ENCODE results near the gene MAGI1.
"Not testable (repeated sequence)": the region's sequence is repeated elsewhere in the genome, so short reads cannot be mapped to it uniquely, and the experiment has no call there.

MAGI1 gene

DNA sequence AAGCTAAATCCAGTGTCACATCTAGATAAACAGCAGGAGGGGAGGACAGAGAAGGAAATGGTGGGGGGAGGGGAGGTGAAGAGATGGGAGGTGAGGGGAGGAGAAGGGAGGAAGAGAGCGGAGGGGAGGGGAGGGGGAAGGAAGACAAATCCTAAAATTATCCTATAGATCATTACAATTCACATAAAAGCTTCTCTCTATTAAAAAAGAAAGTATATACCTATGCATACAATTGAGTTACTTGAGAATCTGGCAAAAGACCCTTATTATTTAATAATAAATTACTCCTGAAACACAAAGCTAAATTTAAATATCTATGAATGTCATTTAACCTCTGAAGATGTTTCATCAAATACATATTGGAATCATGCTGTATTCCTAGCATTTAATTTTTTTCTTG lies 303.9 kb downstream of the MAGI1 start:
- DNase-seq: no peak

DNA sequence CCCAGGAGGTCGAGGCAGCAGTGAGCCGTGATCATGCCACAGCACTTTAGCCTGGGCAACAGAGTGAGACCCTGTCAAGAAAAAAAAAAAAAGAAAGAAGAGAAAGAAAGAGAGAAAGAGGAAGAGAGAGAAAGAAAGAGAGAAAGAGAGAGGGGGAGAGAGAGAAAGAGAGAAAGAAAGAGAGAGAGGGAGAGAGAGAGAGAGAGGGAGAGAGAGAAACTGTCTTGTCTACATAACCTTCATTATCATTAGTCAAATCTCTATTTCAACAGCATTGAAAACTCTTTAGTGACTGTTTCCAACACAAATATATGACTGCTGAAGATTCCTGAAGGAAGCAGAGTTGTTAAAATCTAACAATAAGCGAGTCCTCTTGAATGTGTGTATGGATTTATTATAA lies 304.3 kb downstream of the MAGI1 start:
- DNase-seq: no peak

DNA sequence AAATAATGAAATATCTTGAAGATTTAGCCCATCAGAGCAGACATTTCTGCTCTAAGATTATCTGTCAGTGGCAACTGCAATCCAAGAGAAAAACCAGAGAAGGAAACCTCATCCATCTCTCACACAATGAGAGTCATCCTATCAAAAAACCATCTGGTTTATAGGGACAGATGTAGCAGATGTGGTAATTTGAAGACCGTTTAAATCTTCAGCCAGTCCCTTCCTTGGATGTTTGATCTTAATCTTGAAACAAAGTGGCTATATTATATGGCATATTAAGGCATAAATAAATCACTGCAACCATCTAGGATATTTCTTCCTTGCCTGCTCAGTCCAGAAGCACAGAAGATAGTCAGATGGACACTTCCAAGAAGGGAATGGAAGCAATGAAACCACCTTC lies 305.3 kb downstream of the MAGI1 start:
- DNase-seq: no peak

DNA sequence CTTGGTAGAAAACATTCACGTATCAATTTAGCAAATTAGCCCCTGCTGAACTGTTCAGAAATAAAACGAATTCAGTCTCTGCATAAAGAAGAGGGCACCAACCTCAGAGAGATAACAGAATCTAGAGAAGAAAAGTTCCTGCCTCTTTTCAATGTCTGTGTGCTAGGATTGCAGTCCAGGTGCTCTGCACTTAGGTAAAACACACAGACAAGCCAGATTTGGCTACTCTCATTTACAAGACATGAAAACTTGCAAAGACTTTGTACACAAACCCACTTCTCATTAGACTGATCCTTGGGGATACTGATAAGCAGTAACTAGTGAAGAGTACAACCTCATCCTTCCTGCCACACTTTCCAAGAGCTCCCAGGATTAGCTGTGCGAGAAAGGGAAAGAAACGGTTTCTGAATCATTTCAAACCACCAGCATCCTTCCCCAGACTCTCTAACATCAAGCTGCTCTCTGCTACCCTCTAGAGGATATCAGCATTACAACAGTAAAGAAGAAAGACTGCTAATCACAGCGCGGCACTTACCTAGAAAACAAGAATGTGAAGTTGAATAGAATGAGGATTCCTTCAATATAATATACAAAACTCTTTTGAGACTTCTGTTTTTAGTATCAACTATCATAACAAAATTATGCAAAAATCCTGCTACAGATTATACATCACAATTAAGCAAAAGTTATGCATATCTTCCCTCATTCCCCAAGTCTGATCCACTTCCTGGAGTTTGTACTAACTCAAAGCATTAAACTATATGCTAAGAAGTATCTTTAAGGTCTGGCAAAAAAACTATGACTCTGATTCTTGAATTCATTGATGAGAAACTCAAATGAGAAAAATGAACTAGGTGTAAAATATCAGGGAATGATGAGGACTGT lies 306.4 kb downstream of the MAGI1 start:
- DNase-seq: peak; percentile 30 to 55 (median 42)

DNA sequence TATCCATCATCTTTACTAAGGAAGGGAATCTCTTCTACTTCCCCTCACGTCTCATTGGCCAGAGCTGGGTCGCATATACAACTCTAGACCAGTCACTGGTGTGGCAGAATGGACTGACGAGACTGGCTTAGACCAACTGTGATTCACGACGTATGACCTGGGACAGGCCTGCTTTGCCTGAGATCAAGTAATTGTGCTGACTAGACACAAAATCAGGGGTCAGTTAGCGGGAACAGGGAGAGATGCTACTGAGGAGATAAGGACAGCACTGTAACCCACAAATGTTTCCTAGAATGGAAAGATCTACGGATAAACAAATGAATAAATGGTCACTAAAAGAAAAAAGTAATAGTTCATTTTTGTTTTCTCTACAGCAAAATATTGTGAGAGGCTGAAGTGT lies 308.3 kb downstream of the MAGI1 start:
- no peak for DNase-seq

DNA sequence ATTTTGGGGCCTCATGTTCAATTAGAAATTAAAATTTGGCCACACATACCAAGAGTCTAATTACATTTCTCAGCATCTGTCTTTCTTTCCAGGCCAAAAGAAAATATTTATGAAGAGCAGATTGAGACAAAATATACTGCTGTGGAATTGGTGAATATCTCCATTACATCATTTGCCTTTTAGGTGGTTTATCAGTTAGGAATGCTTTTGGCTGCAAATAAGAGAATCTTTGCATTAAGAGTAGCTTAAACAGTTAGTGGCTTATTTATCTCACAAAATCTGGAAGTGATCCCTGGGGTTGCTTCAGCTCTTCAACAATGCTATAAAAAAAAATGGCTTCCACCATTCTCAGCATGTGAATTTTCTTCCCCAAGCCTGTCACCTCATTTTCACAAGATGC lies 308.7 kb downstream of the MAGI1 start:
- no peak for DNase-seq

DNA sequence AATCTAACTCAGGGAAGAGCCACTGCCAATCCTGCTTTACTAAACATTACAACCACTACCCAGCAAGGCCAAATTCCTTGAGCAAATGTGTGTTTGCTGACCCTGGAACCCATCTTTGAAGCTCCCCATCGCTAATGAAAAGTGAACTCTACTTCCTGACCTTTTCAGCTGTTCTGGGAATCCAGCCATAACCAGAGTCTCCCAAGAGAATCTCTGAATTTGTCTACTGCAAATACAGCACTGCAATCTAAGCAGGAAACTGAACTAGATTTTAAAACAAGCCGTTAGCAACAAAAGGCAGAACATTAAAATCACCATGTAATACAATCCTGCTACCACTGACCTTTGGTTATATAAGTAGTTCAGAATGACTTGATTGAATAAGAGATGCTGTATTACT lies 309.2 kb downstream of the MAGI1 start:
- DNase-seq: no peak

DNA sequence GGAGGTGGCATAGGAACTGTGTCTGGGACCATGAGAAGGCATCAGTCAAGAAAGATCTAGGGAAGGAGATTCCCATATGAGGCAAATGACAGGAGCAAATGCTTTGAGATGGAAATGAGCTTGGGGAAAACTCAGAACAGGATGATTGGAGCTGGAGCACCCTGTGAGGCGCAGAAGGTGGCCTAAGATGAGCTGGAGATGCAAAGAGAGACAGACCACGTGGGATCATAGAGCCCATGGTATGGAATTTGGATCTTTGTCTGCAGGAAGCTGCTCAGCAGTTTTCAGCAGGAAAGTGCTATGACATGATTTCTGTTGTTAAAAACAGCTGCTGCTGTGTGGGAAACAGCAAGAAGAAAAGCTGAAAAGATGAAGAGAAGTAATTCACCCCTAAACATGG lies 310.6 kb downstream of the MAGI1 start:
- DNase-seq: no peak

DNA sequence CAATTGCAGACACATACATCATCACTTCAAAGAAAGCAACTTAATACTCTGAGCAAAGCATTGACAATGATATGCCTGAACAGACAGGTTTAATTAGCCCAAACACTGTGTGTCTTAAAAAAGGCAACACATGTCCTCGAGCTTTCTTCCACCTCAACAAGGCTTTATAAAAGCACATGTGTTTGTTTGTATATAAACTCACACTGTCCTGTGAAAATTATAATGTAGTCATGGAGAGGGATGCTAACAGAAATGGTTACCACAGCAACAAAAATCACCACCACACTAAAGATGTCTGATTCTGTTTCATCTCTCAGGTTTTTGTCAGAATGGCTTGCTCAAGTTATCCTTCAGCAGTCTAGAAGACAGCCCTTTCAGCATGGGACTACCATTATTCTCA lies 314.7 kb downstream of the MAGI1 start:
- no peak for DNase-seq

DNA sequence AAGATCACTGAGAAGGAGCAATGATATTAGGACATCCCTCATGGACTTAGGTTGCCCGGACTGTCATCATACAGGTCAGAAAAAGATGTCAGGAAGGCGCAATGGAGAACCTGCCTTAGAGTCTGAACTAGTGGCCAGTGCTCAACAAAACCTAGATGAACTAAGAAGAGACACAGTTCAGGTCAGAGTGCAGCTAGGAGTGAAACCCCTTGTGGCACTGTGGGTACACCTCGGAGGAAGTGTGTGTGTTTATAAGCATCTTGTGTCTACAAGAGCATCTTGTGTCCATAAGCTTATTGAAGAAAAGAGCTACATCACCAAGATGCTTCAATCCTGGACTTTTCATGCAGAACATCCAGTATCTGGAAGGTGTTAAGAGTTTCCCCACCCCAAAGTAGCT lies 315.7 kb downstream of the MAGI1 start:
- no peak for DNase-seq

DNA sequence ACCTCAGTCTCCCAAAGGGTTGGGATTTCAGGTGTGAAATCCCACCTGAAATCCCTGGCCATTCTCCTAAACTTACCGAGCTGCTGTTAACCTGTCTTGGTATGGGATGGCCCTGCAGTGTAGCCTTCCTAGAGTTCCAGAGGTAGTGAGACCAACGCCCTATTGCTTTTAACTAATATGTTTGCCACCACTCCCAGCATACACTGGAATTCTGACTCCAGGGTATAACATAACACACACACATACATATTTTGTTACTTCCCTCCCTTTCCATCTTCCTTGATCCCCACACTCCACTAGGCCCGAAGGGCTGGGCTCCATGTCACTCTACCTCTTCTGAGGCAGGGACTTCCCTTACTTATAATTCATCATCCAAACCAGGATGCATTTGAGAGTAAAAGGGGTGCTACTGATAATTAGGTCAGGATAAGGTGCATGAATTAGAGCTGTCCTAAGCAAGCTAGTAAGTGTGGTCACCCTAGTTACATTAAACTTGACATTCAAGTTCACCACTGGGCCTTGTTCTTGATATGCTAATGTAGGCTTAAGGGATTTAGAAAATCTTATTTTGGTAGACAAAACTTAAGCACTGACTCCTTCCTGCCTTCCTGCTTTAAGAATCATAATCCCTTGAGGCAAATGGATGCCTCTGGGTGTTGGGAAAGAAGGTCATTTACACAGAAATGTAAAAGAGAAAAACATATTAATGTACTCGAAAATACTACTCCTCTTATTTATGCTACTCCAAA lies 317.6 kb downstream of the MAGI1 start:
- DNase-seq: no peak

DNA sequence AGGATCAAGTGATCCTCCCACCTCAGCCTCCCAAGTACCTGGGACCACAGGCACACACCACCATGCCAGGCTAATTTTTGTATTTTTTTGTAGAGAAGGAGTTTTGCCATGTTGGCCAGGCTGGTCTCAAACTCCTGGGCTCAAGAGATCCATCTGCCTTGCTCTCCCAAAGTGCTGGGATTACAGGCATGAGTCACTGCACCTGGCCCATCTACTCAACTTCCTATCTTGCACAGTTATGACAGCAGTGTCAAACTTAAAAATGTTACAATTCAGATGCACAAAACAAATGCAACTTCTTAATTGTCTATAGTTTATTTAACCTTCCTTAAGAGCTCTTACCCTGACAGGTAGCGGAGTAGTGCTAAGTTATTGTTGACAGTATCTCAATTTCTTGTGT lies 319.1 kb downstream of the MAGI1 start:
- DNase-seq: not testable (repeated sequence)

DNA sequence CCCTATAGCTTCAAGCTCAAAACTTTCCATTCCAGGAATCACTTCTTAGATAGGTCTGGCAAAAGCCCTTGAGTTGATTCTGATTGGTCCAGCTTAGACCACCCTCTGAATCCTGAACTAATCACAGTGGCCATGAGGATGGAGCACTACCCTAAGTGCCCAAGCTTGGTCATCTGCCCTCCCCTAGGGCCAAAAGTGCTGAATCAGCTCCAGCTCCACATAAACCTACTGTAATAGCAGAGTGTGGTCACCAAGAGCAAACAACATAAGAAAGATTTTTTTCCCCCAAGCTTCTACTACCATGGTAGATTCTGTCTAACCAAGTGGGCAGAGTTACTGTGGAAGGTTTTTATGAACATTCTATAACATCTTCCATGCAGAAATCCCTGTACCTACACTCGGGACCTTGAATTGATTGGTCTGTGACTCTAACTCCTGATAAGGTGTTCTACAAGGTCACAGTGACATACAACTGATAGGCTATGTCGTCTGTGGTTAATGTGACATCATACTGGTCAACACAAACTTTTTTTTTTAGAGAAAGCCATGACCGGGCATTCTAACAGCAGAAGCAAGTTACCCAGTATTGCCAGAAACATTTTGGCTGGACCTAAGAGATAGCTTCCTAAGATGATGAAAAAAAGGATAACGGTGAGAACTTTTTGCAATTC lies 320.9 kb downstream of the MAGI1 start:
- DNase-seq: no peak

DNA sequence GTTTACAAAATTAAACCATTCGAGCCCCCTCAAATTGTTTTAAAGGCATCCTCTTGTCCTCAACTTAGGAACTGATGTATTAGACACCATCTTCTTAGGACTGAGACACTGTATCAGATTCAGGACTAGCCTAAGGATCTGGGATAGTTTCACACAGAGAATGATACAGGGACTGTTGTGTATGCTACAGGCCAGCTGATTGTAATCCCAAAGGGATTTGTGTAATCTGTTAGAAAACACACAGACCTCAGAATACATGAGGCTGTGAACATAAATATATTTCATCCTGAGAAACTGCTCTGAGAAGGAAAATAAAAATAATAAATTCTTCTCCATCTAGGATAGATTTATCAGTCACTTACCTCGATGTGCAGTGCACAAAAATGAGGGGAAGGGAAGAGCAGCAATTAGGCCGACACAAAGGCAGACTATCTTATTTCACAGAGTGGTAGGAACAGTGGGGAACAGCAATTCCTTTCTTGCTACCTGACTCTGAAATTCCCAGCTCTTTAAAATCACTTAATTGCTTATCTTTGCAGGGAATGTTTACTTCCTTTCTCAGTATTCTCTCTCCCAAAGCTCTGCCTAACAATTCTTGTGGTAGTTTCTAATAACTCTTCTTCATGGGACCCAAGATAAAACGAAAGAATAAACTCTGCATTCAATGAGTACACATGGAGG lies 322.5 kb downstream of the MAGI1 start:
- no peak for DNase-seq

DNA sequence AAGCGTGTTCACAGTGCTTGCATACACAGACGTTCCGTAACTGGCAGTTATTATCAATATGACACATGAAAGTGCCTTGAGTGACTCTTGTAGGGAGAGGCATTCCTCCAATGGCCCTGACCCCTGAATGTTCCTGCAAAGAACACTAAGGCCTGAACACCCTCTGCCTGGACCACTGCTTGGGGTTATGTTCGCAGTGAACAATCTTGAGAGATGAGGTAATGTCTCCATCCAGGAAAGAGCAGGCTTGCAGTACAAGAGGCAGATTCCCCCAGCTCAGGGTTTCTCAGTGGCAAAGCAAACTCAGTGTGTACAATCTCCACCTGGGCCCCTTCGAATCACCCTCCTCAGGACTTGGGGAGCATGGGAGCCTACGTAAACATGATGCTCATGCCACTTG lies 324.6 kb downstream of the MAGI1 start:
- no peak for DNase-seq

DNA sequence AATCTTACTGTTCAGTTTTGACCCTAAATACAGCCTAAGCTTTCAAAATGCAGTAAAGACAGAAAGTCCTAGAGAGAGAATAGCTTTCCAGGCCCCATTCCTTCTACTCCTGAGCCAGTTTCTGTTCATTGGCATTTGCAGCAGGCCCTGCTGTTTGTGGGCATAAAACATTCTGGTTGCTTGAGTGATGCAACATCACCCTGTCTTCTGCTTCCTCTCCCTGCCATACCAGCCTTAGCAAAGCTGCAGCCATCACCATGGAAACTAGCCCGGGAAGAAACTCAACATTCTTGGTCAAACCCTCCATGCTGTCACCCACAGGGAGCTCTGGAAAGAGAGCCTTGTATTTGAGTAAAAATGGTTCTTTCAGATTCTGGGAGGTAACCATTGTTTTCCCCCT lies 325.7 kb downstream of the MAGI1 start:
- no peak for DNase-seq

DNA sequence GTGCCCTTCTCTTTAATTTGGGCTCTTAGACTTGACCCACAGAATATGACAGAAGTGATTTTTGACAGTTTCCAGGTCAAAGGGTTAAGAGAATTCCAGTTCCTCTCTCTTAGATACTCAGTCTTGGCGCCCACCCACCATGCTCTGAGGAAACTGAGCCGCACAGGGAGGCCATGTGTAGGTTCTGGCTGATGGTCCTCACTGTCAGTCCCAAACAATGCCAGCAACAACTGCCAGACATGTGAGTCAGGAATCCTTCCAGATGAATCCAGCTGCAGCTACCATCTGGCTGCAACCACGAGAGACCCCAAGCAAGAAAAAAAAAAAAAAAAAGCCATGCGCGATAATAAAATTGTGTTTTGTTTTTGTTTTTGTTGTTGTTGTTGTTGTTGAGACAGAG lies 326.6 kb downstream of the MAGI1 start:
- DNase-seq: no peak

DNA sequence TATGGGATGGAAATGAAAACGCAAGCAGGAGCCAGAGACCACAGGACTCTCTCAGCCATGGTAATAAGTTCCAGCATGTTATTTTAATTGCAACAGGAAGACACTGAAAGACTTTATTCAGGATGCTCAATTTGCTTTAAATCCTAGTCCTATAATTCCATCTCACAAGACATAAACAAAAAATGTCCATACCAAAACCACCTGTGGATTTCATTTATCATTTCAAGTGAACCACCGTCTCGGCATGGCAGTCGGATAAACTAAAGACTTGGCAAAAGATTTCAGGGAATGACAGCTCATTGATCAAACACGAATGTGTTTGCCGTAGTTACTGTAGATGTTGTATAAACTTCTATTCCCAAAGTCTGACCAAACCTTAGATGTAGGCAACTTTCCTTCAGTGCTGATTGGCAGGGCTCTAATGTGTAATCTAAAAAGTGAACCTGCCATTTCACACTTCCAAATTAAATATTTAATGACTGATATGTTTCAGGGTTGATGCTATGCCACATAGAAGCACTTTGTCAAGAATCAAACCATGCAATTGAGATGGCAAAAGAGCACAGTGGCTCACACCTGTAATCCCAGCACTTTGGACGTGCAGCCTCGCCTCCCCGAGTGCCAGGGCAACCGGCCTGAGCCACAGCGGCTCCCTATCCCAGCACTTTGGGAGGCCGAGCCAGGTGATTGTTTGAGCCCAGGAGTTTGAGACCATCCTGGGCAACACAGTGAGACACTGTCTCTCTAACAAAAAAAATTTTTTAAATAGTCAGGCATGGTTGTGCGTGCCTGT lies 331.7 kb downstream of the MAGI1 start:
- DNase-seq: no peak

DNA sequence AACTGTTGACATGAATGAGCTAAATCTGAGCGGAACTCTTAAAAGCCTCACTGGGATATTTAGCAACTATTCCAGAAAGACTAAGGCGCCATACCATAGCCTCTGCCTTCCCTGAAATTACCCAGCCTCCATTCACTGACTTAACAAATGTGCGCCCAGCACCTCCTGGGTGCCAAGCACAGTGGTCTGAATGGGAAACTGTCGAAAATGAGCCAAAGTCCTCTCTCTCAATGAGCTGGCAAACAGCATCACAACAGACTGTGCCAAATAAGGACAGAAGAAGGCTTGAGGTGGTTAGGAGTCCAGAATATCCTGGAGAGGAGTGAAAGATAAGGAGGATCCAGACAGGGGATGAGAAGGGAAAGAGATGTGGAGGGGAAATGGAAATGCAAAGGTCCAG lies 332.4 kb downstream of the MAGI1 start:
- DNase-seq: no peak

DNA sequence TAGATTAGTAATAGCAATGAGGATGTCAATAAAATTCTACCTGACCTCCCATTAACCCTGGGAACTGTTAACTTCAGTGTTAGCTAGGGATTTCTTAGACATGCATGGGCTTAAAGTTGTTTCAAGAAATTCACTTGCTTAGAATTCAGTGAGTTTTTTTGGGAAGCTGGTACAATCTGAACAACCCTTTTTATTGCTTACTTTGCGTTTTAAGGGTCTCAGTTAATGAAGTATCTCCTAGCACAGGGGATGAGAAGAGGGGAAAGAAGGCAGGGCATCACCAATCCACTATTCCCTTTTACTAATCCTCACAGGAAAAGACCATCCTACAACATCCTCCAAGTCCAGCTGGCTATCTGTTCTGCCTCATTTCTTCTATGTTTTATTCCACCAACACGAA lies 334.9 kb downstream of the MAGI1 start:
- no peak for DNase-seq

DNA sequence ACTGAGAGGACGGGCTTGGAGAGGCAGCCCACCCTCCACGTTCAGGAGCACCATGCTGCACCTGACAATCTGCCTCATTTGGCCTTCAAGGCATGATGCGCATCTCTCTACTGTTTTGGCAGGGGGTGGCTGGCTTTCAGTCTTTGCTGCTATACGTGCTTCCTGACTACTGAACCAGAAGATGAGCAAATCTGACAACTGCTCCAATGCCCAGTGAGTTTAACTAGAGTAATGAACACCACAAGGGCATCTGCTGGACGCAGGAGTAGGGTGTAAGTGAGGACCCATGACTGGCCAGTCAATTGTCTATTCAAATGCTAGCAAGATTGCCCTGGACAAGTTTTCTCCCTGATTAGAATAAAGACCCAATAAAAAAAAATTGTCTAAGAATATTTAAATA lies 335.7 kb downstream of the MAGI1 start:
- DNase-seq: no peak

DNA sequence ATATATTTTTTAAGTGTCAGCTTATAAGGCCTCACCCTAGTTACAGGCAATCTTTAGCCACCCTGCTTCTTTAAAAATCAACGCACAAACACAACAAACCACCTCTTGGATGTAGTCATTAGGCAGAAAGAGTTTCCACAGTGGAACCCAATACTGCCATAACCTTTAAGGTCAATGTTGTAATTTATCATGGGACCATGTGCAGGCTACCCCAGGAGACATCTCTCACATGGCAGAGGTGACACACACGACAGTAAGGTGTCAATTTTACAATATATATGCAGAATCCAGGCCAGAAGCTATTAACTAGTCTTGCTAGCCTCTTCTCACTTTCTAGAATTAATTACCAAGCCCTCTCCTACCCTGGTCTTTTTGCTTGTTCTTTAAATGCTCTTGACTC lies 336.5 kb downstream of the MAGI1 start:
- no peak for DNase-seq
